ENCODE results near the gene FGGY. TPM values are rescaled to one million over a fixed set of nuclear protein-coding genes. Genes with fewer than 3 reads are reported as not detected.
A peak's percentile ranks its signal among the peaks of the same experiment; 100 is the strongest.

Gene FGGY
- total RNA-seq, 1 donor: 24.6 TPM

DNA sequence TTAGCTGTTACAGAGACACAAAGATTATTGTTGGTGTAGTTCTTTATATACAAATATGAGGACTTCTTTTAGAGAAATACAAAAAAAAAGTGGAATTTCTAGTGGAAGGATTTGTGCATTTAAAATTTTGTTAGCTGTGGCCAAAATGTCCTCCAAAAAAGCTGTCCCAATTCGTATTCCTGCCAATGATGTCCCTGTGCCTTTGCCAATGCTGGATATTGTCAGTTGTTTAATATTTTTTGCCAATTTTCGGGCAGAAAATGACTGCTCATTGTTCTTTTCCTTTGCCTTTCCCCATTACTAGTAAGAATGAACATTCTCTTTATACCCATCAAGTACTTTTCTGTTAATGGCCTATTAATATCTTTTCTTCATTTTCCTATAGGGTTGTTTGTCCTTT lies 407.8 kb downstream of the FGGY start:
- DNase-seq (ENCODE audit: insufficient read length, low spot score, missing footprints): no peak
- no peak overlapping the region for H2AFZ ChIP-seq (ENCODE audit: low read length)
- no peaks in the 10 kb centered on the region for H3K36me3 ChIP-seq (ENCODE audit: insufficient read depth, low read length)
- H3K27me3 ChIP-seq (ENCODE audit: insufficient read depth, low read length): no peaks in the 10 kb centered on the region
- no peak overlapping the region for H3K27ac ChIP-seq (ENCODE audit: low read depth, low read length)
- H4K20me1 ChIP-seq (ENCODE audit: insufficient read depth, low read length): no peaks in the 10 kb centered on the region
- no peaks in the 10 kb centered on the region for H3K79me2 ChIP-seq (ENCODE audit: insufficient read depth, low read length)
- no peak overlapping the region for H3K4me2 ChIP-seq (ENCODE audit: insufficient read depth, low read length)
- H3K4me1 ChIP-seq (ENCODE audit: insufficient read depth, low read length): peaks cover 55% of the 10 kb centered on the region
- H3K4me3 ChIP-seq (ENCODE audit: insufficient read depth, low read length): no peak overlapping the region
- H3K9me3 ChIP-seq (ENCODE audit: low read depth, low read length): no peaks in the 10 kb centered on the region
- TF ChIP-seq, protein P1, sequence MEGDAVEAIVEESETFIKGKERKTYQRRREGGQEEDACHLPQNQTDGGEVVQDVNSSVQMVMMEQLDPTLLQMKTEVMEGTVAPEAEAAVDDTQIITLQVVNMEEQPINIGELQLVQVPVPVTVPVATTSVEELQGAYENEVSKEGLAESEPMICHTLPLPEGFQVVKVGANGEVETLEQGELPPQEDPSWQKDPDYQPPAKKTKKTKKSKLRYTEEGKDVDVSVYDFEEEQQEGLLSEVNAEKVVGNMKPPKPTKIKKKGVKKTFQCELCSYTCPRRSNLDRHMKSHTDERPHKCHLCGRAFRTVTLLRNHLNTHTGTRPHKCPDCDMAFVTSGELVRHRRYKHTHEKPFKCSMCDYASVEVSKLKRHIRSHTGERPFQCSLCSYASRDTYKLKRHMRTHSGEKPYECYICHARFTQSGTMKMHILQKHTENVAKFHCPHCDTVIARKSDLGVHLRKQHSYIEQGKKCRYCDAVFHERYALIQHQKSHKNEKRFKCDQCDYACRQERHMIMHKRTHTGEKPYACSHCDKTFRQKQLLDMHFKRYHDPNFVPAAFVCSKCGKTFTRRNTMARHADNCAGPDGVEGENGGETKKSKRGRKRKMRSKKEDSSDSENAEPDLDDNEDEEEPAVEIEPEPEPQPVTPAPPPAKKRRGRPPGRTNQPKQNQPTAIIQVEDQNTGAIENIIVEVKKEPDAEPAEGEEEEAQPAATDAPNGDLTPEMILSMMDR (IDR thresholded peaks at IDR 0.05; ENCODE audit: extremely low read depth, low read depth, low read length): no peak

DNA sequence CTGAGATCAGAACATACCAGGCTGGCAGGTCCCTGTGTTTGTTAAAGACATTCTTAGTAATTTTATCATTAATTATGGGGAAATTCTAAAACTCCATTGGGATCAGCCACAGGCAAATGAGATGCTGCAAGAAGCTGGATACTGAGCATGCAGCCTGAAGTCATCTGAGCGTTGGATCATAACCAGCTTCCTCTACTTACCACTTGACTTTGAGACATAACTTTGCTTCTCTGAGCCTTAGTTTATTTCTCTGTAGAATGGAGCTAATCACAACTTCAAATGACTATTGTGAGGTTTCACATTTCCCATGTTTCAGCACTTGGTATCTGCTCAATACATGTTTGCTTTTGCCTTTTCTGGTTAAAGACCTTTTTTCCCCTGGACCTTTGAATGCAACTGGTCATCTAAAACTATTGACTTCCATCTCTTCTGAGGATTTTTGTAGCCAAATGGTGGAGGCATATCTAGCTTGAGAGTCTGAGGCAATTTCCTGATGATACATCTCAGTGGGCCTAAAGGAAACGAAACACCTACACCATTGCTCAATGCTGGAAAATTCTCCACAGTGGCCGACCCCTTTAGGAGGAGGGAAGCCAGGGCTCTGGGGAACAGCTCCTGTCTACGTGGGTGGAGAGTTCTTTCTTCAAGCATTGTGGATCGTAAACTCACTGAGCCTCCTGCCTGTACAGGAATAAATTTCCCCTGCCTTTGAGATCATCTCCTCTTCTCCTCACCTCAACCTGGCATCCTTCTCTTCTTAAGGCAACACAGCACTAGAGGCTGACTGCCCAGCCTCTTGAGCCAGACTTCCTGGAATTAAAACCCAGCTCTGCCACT lies 408.8 kb downstream of the FGGY start:
- Histone ChIP-seq H3K4me1 (ENCODE audit: insufficient read depth, low read length) (peaks cover 55% of the 10 kb centered on the region), H3K9me3 (ENCODE audit: low read depth, low read length) (no peaks in the 10 kb centered on the region), H3K4me2 (ENCODE audit: insufficient read depth, low read length) (peak overlapping the region; percentile 58), H3K27me3 (ENCODE audit: insufficient read depth, low read length) (no peaks in the 10 kb centered on the region), H2AFZ (ENCODE audit: low read length) (peak overlapping the region; percentile 66), H3K4me3 (ENCODE audit: insufficient read depth, low read length) (no peak overlapping the region), H3K36me3 (ENCODE audit: insufficient read depth, low read length) (no peaks in the 10 kb centered on the region), H3K27ac (ENCODE audit: low read depth, low read length) (peak overlapping the region; percentile 85), H4K20me1 (ENCODE audit: insufficient read depth, low read length) (no peaks in the 10 kb centered on the region), H3K79me2 (ENCODE audit: insufficient read depth, low read length) (no peaks in the 10 kb centered on the region)
- TF ChIP-seq, protein P1 (IDR thresholded peaks at IDR 0.05; ENCODE audit: extremely low read depth, low read depth, low read length): no peak
- no peak for DNase-seq (ENCODE audit: insufficient read length, low spot score, missing footprints)

GRCh38 chr1:59706303-59706599 lies 409.4 kb downstream of the FGGY start:
- Histone ChIP-seq H4K20me1 (ENCODE audit: insufficient read depth, low read length) (no peaks in the 10 kb centered on the region), H3K36me3 (ENCODE audit: insufficient read depth, low read length) (no peaks in the 10 kb centered on the region), H3K79me2 (ENCODE audit: insufficient read depth, low read length) (no peaks in the 10 kb centered on the region), H3K9me3 (ENCODE audit: low read depth, low read length) (no peaks in the 10 kb centered on the region), H3K27ac (ENCODE audit: low read depth, low read length) (peak overlapping the region; percentile 85), H3K27me3 (ENCODE audit: insufficient read depth, low read length) (no peaks in the 10 kb centered on the region), H3K4me3 (ENCODE audit: insufficient read depth, low read length) (no peak overlapping the region), H2AFZ (ENCODE audit: low read length) (no peak overlapping the region), H3K4me2 (ENCODE audit: insufficient read depth, low read length) (peak overlapping the region; percentile 58), H3K4me1 (ENCODE audit: insufficient read depth, low read length) (peaks cover 53% of the 10 kb centered on the region)
- TF ChIP-seq, protein P1 (IDR thresholded peaks at IDR 0.05; ENCODE audit: extremely low read depth, low read depth, low read length): no peak
- no peak for DNase-seq (ENCODE audit: insufficient read length, low spot score, missing footprints)

DNA sequence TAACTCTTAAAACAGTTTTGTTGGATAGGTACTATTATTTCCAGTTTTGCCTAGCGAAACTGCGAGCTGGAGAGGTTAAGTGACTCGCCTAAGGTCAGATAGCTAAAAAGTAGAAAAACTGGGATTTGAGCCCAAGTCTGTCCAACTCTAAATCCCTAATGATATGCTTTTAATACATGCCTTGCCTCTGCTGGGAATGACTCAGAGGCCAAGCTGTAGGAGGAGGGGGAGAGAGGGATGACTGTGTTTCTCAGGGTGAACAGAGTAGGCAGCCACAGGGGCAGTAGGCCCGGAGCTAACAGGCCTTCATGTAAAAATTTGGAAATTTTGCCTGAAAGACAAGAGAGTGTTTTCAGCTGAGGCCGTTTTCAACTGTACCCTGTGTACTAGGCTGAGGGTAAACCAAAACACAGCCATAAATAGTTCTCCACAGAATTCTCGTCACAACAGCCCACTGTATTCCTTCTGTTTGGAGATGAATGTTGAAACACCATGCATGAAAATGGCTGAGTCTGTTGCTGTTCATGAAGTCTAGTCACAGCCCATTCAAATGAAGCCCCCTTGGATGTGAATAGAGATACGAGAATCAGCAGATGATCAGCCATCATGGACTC lies 410.4 kb downstream of the FGGY start:
- DNase-seq (ENCODE audit: insufficient read length, low spot score, missing footprints): peak; percentile 83
- H3K4me2 ChIP-seq (ENCODE audit: insufficient read depth, low read length): peak overlapping the region; percentile 9
- H3K9me3 ChIP-seq (ENCODE audit: low read depth, low read length): no peaks in the 10 kb centered on the region
- no peaks in the 10 kb centered on the region for H3K36me3 ChIP-seq (ENCODE audit: insufficient read depth, low read length)
- no peak overlapping the region for H3K4me3 ChIP-seq (ENCODE audit: insufficient read depth, low read length)
- H4K20me1 ChIP-seq (ENCODE audit: insufficient read depth, low read length): no peaks in the 10 kb centered on the region
- no peaks in the 10 kb centered on the region for H3K79me2 ChIP-seq (ENCODE audit: insufficient read depth, low read length)
- H3K27ac ChIP-seq (ENCODE audit: low read depth, low read length): peak overlapping the region; percentile 85
- peaks cover 45% of the 10 kb centered on the region for H3K4me1 ChIP-seq (ENCODE audit: insufficient read depth, low read length)
- H2AFZ ChIP-seq (ENCODE audit: low read length): peak overlapping the region; percentile 80
- TF ChIP-seq, protein P1 (IDR thresholded peaks at IDR 0.05; ENCODE audit: extremely low read depth, low read depth, low read length): no peak
- H3K27me3 ChIP-seq (ENCODE audit: insufficient read depth, low read length): no peaks in the 10 kb centered on the region

All from osteoblast (primary cell).